OCI-LY1 (cell line): ENCODE measurements around the gene CRISP3.

Source experiments
- EZH2 ChIP-seq: fragments of 200-600 bp; sonication (generic), shearing (Covaris generic); IDR thresholded peaks from 2 replicates; pipeline ENCODE4 v1.8.0; 2017; ENCODE audit warnings: borderline replicate concordance, mixed run types, mild to moderate bottlenecking, antibody characterized with exemption, low read length, moderate library complexity, mixed read lengths
- TF ChIP-seq, protein P1 (sequence below): fragments of 200-600 bp; sonication (generic), shearing (Covaris generic); IDR thresholded peaks from 2 replicates; pipeline ENCODE4 v1.5.1; 2017; ENCODE audit warnings: mild to moderate bottlenecking, antibody characterized with exemption, low read length, moderate library complexity, mixed read lengths

DNA sequence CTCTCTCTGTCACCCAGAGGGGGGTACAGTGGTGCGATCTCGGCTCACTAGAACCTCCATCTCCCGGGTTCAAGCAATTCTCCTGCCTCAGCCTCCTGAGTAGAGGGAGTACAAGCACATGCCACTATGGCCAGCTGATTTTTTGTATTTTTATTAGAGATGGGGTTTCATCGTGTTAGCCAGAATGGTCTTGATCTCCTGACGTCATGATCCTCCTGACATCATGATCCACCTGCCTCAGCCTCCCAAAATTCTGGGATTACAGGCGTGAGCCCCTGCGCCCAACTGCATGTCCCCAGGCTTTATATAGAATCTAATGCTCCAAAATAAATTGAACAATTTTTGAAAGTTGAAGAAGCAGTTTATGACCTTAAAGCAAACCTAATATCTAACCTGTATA lies 23.8 kb downstream of the CRISP3 start:
- no peak for TF ChIP-seq EZH2
- TF ChIP-seq, protein P1, sequence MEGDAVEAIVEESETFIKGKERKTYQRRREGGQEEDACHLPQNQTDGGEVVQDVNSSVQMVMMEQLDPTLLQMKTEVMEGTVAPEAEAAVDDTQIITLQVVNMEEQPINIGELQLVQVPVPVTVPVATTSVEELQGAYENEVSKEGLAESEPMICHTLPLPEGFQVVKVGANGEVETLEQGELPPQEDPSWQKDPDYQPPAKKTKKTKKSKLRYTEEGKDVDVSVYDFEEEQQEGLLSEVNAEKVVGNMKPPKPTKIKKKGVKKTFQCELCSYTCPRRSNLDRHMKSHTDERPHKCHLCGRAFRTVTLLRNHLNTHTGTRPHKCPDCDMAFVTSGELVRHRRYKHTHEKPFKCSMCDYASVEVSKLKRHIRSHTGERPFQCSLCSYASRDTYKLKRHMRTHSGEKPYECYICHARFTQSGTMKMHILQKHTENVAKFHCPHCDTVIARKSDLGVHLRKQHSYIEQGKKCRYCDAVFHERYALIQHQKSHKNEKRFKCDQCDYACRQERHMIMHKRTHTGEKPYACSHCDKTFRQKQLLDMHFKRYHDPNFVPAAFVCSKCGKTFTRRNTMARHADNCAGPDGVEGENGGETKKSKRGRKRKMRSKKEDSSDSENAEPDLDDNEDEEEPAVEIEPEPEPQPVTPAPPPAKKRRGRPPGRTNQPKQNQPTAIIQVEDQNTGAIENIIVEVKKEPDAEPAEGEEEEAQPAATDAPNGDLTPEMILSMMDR, result no peak
